Parathyroid adenoma (tissue), 2 donors: ENCODE data around the gene ACVR1B.

Experiments
- H2AFZ ChIP-seq: fragments of 300-600 bp; sonication (generic); one replicate; pipeline ENCODE4 v1.7.0; 2017; ENCODE audit warnings: antibody characterized with exemption, mild to moderate bottlenecking
- H3K27ac ChIP-seq: fragments of 300-600 bp; sonication (generic); one replicate; pipeline ENCODE4 v1.7.0; 2017
- H3K27me3 ChIP-seq: fragments of 300-600 bp; sonication (generic); one replicate; pipeline ENCODE4 v1.7.0; 2017; ENCODE audit warnings: low read length; ENCODE audit not compliant: control insufficient read depth, insufficient read depth
- H3K36me3 ChIP-seq: fragments of 300-600 bp; sonication (generic); one replicate; pipeline ENCODE4 v1.7.0; 2017; ENCODE audit warnings: low read length; ENCODE audit not compliant: control insufficient read depth, insufficient read depth
- H3K4me1 ChIP-seq: fragments of 300-600 bp; sonication (generic); one replicate; pipeline ENCODE4 v1.7.0; 2017; ENCODE audit warnings: control low read depth
- H3K4me2 ChIP-seq: fragments of 300-600 bp; sonication (generic); one replicate; pipeline ENCODE4 v1.7.0; 2017; ENCODE audit warnings: low read length
- H3K4me3 ChIP-seq: fragments of 300-600 bp; sonication (generic); one replicate; pipeline ENCODE4 v1.7.0; 2017; ENCODE audit warnings: low read depth, low read length
- H3K79me2 ChIP-seq: fragments of 300-600 bp; sonication (generic); one replicate; pipeline ENCODE4 v1.7.0; 2017; ENCODE audit warnings: control low read depth
- H3K9ac ChIP-seq: fragments of 300-600 bp; sonication (generic); one replicate; pipeline ENCODE4 v1.7.0; 2017; ENCODE audit warnings: mild to moderate bottlenecking
- H3K9me3 ChIP-seq: fragments of 300-600 bp; sonication (generic); one replicate; pipeline ENCODE4 v1.7.0; 2017; ENCODE audit warnings: low read length; ENCODE audit not compliant: control insufficient read depth
- TF ChIP-seq, protein P1 (sequence below): fragments of 300-600 bp; sonication (generic); IDR thresholded peaks from one replicate; pipeline ENCODE4 v1.7.0; 2017; ENCODE audit warnings: antibody characterized with exemption, mild to moderate bottlenecking
- donor health status: primary hyperparathyroidism.

ACVR1B gene

GRCh38 chr12:51960890-51961289 lies 9.4 kb downstream of the ACVR1B start:
- Histone ChIP-seq H3K27me3 (no peaks in the 10 kb centered on the region), H3K36me3 (no peaks in the 10 kb centered on the region), H3K4me2 (no peak overlapping the region), H3K4me1 (peaks cover 26% of the 10 kb centered on the region), H3K79me2 (peaks cover 68% of the 10 kb centered on the region), H3K4me3 (no peak overlapping the region), H2AFZ (no peak overlapping the region), H3K9ac (no peak overlapping the region), H3K27ac (no peak overlapping the region), H3K9me3 (no peaks in the 10 kb centered on the region)
- TF ChIP-seq, protein P1, sequence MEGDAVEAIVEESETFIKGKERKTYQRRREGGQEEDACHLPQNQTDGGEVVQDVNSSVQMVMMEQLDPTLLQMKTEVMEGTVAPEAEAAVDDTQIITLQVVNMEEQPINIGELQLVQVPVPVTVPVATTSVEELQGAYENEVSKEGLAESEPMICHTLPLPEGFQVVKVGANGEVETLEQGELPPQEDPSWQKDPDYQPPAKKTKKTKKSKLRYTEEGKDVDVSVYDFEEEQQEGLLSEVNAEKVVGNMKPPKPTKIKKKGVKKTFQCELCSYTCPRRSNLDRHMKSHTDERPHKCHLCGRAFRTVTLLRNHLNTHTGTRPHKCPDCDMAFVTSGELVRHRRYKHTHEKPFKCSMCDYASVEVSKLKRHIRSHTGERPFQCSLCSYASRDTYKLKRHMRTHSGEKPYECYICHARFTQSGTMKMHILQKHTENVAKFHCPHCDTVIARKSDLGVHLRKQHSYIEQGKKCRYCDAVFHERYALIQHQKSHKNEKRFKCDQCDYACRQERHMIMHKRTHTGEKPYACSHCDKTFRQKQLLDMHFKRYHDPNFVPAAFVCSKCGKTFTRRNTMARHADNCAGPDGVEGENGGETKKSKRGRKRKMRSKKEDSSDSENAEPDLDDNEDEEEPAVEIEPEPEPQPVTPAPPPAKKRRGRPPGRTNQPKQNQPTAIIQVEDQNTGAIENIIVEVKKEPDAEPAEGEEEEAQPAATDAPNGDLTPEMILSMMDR, result no peak

GRCh38 chr12:51961834-51962233 lies 10.3 kb downstream of the ACVR1B start:
- H3K27ac ChIP-seq, result no peak overlapping the region
- H3K27me3 ChIP-seq, result no peaks in the 10 kb centered on the region
- H3K4me2 ChIP-seq, result no peak overlapping the region
- H3K4me1 ChIP-seq, result peaks cover 22% of the 10 kb centered on the region
- H3K36me3 ChIP-seq, result no peaks in the 10 kb centered on the region
- peaks cover 68% of the 10 kb centered on the region for H3K79me2 ChIP-seq
- TF ChIP-seq, protein P1, result no peak
- H3K4me3 ChIP-seq, result no peak overlapping the region
- H2AFZ ChIP-seq, result no peak overlapping the region
- no peak overlapping the region for H3K9ac ChIP-seq
- no peaks in the 10 kb centered on the region for H3K9me3 ChIP-seq

- TF ChIP-seq, protein P1, result no peak
- no peak overlapping the region for H3K4me2 ChIP-seq
- no peak overlapping the region for H3K27ac ChIP-seq
- H3K4me1 ChIP-seq, result peaks cover 22% of the 10 kb centered on the region
- H3K27me3 ChIP-seq, result no peaks in the 10 kb centered on the region
- H3K9ac ChIP-seq, result no peak overlapping the region
- no peaks in the 10 kb centered on the region for H3K9me3 ChIP-seq
- no peak overlapping the region for H2AFZ ChIP-seq
- peaks cover 68% of the 10 kb centered on the region for H3K79me2 ChIP-seq
- no peak overlapping the region for H3K4me3 ChIP-seq
- H3K36me3 ChIP-seq, result no peaks in the 10 kb centered on the region
Observed at GRCh38 chr12:51962737-51963136, 11.2 kb downstream of the ACVR1B start.

- Histone ChIP-seq H3K79me2 (peaks cover 69% of the 10 kb centered on the region), H3K4me3 (no peak overlapping the region), H2AFZ (no peak overlapping the region), H3K9ac (no peak overlapping the region), H3K27ac (no peak overlapping the region), H3K4me2 (no peak overlapping the region), H3K9me3 (no peaks in the 10 kb centered on the region), H3K27me3 (no peaks in the 10 kb centered on the region), H3K36me3 (no peaks in the 10 kb centered on the region), H3K4me1 (peaks cover 22% of the 10 kb centered on the region)
- TF ChIP-seq, protein P1, result no peak
Observed at GRCh38 chr12:51963477-51963876, 12.0 kb downstream of the ACVR1B start.

DNA sequence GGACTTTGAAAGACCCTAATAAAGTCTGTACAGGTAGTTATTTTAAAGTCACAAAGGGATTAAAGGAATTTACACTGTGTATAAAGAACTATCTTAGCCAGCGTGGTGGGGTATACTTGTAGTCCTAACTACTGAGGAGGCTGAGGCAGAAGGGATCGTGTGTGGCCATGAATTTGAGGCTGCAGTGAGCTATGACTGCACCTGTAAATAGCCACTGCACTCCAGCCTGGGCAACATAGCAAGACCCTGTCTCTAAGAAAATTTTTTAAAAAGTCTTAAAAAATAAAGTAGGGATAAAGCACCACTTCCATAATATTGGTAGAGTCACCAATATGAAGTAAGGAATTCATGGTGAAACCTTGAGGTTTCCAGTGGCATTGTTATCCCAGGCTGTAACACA lies 18.1 kb downstream of the ACVR1B start:
- Histone ChIP-seq H3K9ac (no peak overlapping the region), H3K4me3 (no peak overlapping the region), H3K36me3 (no peaks in the 10 kb centered on the region), H3K4me2 (no peak overlapping the region), H3K27me3 (no peaks in the 10 kb centered on the region), H3K79me2 (peaks cover 61% of the 10 kb centered on the region), H3K9me3 (no peaks in the 10 kb centered on the region), H3K27ac (no peak overlapping the region), H2AFZ (no peak overlapping the region), H3K4me1 (peaks cover 39% of the 10 kb centered on the region)
- TF ChIP-seq, protein P1, result no peak
